Osteocyte (in vitro differentiated cells): ENCODE results near the gene SEC14L2. TPM values are rescaled to one million over a fixed set of nuclear protein-coding genes. Genes with fewer than 3 reads are reported as not detected.
A peak's percentile ranks its signal among the peaks of the same experiment; 100 is the strongest.

Experiments
- DNase-seq: peaks from one replicate; pipeline ENCODE4 v3.0.0; 2021; ENCODE audit warnings: mixed read lengths; ENCODE audit not compliant: unreplicated experiment; ENCODE audit errors: extremely low spot score
- H3K27ac Mint-ChIP-seq: one replicate; pipeline ENCODE4 v1.8.0; 2021; ENCODE audit warnings: mild to moderate bottlenecking, mixed read lengths; ENCODE audit not compliant: unreplicated experiment
- H3K27me3 Mint-ChIP-seq: one replicate; pipeline ENCODE4 v1.8.0; 2021; ENCODE audit warnings: mixed read lengths; ENCODE audit not compliant: unreplicated experiment
- H3K36me3 Mint-ChIP-seq: one replicate; pipeline ENCODE4 v1.8.0; 2021; ENCODE audit warnings: mixed read lengths; ENCODE audit not compliant: unreplicated experiment
- H3K4me1 Mint-ChIP-seq: one replicate; pipeline ENCODE4 v1.8.0; 2021; ENCODE audit warnings: mixed read lengths; ENCODE audit not compliant: unreplicated experiment
- H3K4me3 Mint-ChIP-seq: one replicate; pipeline ENCODE4 v1.8.0; 2021; ENCODE audit warnings: mild to moderate bottlenecking, moderate library complexity, mixed read lengths; ENCODE audit not compliant: unreplicated experiment
- H3K9me3 Mint-ChIP-seq: one replicate; pipeline ENCODE4 v1.8.0; 2021; ENCODE audit warnings: mixed read lengths; ENCODE audit not compliant: unreplicated experiment
- total RNA-seq: library from RNA; stranded (reverse); gene quantifications from 2 replicates; pipeline ENCODE4 v1.2.1, GENCODE V29; 2021
- TF ChIP-seq, protein P1 (sequence below): fragments of 200-600 bp; sonication (generic); IDR thresholded peaks from 2 replicates; pipeline ENCODE4 v1.5.0; 2021; ENCODE audit warnings: antibody characterized with exemption, mild to moderate bottlenecking, moderate library complexity

SEC14L2 gene
- total RNA-seq, 1 donor from 2014 or later: 14.9 TPM

DNA sequence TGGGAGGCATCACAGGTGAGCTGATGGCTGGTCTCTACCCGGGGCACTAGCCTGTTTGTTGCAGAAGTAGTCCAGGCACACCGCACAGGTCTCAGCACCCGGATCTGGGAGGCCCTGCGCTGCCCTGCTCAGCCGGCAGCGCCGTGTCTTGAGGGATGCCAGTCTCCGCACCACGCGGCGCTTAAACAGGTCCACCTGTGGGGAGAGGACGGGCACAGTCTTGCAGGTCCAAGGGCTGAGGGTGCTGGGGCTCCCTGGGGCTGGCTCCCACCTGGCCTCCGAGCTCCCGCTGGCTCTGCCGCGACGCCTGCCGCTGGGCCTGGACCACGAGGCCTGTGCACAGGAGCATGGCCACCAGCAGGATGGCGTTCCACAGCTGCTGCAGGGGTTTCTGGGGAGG, 16.8 kb upstream of the SEC14L2 start:
- Mint-ChIP-seq H3K9me3 (no peaks in the 10 kb centered on the region), H3K27me3 (no peaks in the 10 kb centered on the region), H3K4me3 (no peak overlapping the region), H3K36me3 (peaks cover 16% of the 10 kb centered on the region), H3K4me1 (no peaks in the 10 kb centered on the region), H3K27ac (no peak overlapping the region)
- TF ChIP-seq, protein P1, sequence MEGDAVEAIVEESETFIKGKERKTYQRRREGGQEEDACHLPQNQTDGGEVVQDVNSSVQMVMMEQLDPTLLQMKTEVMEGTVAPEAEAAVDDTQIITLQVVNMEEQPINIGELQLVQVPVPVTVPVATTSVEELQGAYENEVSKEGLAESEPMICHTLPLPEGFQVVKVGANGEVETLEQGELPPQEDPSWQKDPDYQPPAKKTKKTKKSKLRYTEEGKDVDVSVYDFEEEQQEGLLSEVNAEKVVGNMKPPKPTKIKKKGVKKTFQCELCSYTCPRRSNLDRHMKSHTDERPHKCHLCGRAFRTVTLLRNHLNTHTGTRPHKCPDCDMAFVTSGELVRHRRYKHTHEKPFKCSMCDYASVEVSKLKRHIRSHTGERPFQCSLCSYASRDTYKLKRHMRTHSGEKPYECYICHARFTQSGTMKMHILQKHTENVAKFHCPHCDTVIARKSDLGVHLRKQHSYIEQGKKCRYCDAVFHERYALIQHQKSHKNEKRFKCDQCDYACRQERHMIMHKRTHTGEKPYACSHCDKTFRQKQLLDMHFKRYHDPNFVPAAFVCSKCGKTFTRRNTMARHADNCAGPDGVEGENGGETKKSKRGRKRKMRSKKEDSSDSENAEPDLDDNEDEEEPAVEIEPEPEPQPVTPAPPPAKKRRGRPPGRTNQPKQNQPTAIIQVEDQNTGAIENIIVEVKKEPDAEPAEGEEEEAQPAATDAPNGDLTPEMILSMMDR: no peak
- no peak for DNase-seq

DNA sequence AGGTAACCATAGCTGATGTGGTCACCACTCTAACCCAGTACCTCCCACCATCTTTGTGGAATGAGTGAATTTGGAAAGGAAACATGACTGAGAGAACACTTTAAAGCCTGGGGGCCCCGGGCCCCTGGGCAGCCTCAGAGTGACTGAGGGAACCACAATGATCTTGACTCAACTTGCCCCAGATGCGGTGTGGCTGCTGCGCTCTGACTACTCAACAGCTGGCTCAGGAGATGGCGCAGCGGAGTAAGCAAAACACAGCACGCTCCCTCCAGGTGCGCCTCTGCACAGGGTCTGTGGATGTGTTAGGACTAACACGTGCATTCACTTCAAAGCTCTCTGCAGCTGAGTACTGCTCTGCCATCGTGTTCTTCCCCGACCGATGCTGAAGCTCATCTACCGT, 15.6 kb upstream of the SEC14L2 start:
- Mint-ChIP-seq H3K36me3 (peaks cover 16% of the 10 kb centered on the region), H3K27me3 (no peaks in the 10 kb centered on the region), H3K27ac (no peak overlapping the region), H3K9me3 (no peaks in the 10 kb centered on the region), H3K4me1 (peaks cover 4% of the 10 kb centered on the region), H3K4me3 (no peak overlapping the region)
- TF ChIP-seq, protein P1: no peak
- no peak for DNase-seq

DNA sequence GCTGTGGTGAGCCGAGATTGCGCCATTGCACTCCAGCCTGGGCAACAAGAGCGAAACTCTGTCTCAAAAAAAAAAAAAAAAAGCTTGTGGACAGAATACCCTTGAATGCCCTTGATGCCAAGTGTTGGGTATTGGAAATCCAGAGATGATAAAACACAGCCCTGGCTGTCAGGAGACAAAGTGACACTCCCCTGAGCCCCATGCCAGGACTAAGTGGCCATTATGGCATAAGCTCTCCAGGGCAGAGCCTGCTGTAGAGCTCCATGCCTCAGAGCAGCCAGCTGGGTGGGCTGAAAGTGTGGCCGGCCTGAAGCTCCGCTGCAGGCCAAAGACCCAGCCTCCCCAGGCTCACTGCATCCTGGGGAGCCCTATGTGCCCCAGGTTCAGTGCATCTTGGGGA, 14.5 kb upstream of the SEC14L2 start:
- DNase-seq: no peak
- Mint-ChIP-seq H3K27me3 (no peaks in the 10 kb centered on the region), H3K27ac (no peak overlapping the region), H3K4me3 (no peak overlapping the region), H3K36me3 (peaks cover 16% of the 10 kb centered on the region), H3K4me1 (peaks cover 11% of the 10 kb centered on the region), H3K9me3 (no peaks in the 10 kb centered on the region)
- TF ChIP-seq, protein P1: no peak

DNA sequence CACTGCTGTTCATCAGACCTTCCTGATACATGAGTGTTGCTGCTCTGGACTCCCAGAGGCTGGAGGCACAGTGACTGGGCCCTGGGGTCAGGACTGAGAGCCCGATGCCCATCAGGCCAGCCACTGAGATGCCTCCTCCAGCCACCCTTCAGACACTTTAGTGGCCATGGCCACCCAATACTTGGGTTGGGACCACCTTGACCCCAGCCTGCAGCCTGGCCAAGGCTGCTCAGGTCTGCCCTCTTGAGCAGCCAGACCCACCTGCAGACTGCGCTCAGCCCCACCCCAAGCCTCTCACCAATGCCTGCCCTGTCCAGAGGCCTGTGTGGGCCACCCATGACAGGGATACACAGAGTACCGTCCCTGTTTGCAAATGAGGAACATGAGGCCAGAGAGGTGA, 13.8 kb upstream of the SEC14L2 start:
- no peak for DNase-seq
- TF ChIP-seq, protein P1: no peak
- Mint-ChIP-seq H3K27me3 (no peaks in the 10 kb centered on the region), H3K4me3 (no peak overlapping the region), H3K27ac (no peak overlapping the region), H3K9me3 (no peaks in the 10 kb centered on the region), H3K4me1 (peaks cover 14% of the 10 kb centered on the region), H3K36me3 (peaks cover 16% of the 10 kb centered on the region)

DNA sequence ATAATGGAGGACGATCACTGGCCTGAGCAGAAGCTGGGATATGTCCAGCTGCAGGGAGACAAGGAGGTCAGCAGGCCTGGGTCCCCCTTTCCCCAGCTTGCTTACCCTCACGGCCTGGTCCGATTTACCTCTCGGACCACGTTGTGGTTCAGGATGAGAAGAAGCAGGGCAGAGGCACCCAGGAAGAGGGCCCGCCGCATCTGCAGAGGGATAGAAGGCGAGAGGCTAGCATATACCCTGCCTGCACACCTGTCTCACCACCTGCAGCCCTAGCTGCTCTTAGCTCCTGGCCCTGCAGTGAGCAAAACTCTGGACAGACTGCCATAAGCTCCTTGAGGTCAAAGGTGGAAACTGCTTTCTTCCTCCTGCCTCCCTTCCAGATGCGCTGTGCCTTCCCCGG, 10.9 kb upstream of the SEC14L2 start:
- no peaks in the 10 kb centered on the region for H3K9me3 Mint-ChIP-seq
- H3K27me3 Mint-ChIP-seq: no peaks in the 10 kb centered on the region
- TF ChIP-seq, protein P1: no peak

More for the DNA sequence above, 10.9 kb upstream of the SEC14L2 start:
- no peak for DNase-seq
- Mint-ChIP-seq H3K4me3 (peak overlapping the region; percentile 84), H3K36me3 (peaks cover 7% of the 10 kb centered on the region), H3K4me1 (peaks cover 14% of the 10 kb centered on the region), H3K27ac (peak overlapping the region; percentile 15)
